Measurements from ENCODE around the gene AXIN1.
"Not testable (repeated sequence)": the region's sequence is repeated elsewhere in the genome, so short reads cannot be mapped to it uniquely, and the experiment has no call there.

AXIN1 gene

DNA sequence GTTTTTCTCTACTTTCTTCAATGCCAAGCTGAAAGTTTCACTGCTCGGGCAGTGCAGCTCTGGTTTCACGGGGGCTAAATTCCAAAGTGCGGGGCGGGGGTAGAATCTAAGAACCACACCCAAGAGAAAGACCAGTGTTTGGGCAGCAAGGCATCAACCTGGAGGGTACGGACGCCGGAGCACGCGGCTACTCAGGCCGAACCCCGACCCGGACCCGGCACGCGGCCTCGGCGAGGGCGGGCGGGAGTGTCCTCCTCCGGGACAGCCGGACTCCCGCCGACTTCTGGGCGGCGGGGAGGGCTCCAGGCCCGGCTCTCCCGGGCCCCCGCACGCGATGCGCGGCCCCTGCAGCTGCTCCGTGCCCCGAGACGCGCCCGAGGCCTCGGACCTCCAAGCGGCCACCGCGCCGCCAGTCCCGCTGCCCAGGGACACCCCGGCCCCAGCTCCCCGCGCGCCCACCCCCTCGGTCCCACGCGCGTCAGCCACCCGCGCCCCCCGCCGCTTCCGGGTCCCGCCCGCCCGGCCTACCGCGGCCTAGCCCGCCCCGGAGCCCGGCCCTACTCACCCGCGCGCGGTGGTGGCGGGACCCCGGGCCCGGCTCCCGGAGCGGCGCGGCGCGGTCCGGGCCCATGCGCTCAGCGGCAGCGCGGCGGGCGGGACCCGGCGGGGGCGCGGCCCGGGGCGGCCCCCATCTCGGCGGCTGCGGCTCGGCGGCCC, 561 bp downstream of the AXIN1 start:
- DNase-seq: no peak

DNA sequence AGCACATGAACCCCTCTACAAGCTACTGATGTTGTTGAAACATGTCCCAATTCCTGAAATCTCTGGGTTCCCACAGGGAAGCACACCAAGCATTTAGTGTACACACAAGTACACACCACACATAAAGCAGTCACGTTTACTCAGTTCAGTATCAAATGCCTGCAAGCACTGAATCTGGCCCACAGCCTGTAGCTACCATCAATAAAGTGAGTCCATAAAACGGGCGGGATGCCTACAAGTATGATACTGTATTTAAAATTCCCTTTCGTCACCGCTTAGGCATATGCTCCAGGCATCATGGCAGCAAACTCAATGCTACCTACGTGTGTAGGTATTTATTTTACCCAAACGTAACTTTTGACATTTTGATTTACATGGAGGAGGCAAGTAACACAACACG, 2.3 kb downstream of the AXIN1 start:
- DNase-seq: no peak

DNA sequence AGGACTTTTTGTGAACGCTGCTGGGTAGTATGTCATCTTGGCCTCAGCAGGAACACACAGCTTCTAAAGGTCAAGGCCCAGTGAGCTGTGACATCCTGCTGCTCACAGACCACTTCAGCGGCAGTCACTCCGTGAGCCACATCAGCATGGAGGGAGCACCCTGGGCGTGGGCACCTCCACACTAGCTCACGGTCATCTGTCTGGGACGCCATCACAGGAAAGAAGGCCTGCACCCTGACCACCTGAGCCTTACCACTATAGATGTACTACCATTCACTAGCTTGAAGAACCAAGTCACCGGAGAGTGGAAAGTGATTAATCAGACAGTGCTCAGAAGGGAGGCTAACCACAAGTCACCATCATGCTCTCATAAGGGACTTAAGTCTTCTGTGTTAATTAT, 3.3 kb downstream of the AXIN1 start:
- DNase-seq: no peak

DNA sequence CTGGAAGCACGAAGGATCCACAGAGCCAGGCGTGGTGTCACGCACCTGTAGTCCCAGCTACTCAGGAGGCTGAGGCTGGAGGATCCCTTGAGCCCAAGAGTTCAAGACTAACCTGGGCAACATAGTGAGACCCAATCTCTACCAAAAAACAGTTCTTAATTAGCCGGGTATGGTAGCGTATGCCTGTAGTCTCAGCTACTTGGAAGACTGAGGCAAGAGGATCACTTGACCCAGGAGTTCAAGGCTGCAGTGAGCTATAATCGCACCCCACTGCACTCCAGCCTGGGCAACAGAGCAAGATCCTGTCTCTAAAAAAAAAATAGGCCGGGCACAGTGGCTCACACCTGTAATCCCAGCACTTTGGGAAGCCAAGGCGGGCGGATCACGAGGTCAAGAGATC, 4.0 kb downstream of the AXIN1 start:
- not testable (repeated sequence) for DNase-seq

DNA sequence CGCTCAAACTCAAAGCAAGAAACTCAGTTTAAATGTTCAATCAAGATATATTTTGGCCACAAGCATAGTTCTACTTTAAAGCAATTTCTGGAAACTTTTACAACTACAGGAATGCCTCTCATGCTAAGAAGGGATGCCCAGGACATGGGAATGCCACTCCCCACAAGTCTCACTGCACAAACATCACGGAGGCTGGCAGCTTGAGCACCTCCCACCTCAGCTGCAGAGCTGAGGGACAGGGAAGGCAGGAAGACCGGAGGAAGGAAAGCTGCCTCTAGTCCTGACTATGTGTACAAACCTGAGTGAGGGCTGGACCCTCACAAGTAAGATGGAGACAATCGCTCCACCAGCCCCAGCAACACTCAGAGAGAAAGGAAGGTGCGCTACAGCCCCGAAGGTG, 5.3 kb downstream of the AXIN1 start:
- DNase-seq: no peak

DNA sequence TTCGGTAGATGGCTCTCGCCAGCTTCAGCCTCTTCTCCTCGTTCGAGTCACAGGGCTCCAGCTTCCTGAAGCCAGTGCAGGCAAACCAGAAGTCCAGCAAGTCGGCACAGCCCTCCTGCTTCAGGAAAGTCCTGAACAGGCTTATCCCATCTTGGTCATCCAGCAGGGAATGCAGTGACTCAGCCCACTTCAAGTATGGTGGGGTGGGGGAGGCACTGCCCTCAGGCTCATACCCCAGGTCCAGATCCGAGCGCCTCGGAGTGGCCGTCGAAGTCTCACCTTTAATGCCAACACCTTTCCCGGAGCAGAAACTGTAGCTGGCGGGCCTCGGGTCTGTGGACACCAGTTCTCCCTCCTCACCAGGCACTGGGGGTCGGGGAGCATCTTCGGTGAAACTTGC, 5.9 kb downstream of the AXIN1 start:
- DNase-seq: no peak

DNA sequence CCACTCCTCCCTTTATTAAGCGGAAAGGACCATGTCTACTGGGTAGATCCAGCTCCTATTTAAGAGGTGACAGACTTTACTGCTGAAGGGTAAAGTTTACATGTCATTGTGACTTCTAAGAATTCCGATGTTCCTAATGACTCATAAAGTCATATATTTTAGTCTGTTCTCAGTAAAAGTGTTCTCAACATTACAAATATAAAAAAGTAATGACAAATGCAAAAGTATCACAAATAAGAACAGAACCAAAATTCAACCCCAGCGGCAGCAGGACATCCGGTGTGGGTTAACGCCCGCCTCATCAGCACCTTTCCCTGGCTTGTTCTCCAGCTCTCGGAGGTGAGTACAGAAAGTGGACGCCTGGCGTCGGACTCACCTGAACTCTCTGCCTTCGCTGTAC, 6.8 kb downstream of the AXIN1 start:
- no peak for DNase-seq

DNA sequence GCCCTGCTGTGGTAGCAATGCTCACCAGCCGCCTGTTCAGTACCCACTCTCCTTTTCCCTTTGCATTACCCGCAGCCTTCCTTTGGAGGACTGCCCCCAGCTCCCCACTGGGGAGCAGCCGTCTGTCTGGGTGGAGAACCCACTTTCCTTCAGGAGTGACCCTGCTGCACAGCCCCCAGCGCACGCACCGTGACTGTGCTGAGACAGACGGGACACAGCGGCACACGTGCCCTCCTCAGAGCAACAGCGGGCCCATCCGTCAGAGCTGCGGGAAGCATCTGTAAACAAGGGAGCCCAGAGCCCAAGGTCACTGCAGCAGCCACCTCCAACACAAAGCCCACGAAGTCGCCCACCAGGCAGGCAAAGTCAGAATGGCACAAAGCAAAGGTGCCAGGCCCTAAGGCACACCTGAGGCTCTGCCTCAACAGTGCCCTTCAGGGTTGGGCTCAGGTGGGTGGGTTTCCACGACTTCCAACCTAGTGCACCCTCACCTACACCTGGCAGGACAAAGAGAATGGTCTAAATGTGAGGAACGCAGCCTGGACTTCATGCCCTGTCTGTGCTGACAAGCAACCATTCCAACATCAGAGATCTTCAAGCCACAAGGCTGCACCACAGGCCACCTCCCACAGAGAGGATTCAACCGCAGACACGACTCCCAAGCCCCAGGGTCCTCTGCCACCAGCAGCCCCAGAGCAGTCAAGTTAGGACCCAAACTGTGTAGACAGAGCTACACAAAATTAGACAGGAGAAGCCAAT, 9.9 kb downstream of the AXIN1 start:
- DNase-seq: no peak

DNA sequence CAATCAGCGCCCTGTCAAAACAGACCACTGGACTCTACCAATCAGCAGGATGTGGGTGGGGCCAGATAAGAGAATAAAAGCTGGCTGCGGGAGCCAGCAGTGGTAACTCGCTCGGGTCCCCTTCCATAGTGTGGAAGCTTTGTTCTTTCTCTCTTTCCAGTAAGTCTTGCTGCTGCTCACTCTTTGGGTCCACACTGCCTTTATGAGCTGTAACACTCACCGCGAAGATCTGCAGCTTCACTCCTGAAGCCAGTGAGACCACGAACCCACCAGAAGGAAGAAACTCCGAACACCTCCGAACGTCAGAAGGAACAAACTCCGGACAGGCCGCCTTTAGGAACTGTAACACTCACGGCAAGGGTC, 10.6 kb downstream of the AXIN1 start:
- DNase-seq: not testable (repeated sequence)

DNA sequence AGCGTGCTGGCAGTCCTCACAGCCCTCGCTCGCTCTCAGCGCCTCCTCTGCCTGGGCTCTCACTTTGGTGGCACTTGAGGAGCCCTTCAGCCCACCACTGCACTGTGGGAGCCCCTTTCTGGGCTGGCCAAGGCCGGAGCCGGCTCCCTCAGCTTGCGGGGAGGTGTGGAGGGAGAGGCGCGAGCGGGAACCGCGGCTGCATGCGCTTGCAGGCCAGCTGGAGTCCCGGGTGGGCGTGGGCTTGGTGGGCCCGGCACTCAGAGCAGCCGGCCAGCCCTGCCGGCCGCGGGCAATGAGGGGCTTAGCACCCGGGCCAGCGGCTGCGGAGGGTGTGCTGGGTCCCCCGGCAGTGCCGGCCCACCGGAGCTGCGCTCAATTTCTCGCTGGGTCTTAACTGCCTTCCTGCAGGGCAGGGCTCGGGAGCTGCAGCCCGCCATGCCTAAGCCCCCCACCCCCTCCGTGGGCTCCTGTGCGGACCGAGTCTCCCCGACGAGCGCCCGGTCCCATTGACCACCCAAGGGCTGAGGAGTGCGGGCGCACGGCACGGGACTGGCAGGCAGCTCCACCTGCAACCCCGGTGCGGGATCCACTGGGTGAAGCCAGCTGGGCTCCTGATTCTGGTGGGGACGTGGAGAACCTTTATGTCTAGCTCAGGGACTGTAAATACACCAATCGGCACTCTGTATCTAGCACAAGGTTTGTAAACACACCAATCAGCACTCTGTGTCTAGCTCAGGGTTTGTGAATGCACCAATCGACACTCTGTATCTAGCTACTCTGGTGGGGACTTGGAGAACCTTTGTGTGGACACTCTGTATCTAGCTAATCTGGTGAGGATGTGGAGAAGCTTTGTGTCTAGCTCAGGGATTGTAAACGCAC, 11.2 kb downstream of the AXIN1 start:
- DNase-seq: not testable (repeated sequence)

DNA sequence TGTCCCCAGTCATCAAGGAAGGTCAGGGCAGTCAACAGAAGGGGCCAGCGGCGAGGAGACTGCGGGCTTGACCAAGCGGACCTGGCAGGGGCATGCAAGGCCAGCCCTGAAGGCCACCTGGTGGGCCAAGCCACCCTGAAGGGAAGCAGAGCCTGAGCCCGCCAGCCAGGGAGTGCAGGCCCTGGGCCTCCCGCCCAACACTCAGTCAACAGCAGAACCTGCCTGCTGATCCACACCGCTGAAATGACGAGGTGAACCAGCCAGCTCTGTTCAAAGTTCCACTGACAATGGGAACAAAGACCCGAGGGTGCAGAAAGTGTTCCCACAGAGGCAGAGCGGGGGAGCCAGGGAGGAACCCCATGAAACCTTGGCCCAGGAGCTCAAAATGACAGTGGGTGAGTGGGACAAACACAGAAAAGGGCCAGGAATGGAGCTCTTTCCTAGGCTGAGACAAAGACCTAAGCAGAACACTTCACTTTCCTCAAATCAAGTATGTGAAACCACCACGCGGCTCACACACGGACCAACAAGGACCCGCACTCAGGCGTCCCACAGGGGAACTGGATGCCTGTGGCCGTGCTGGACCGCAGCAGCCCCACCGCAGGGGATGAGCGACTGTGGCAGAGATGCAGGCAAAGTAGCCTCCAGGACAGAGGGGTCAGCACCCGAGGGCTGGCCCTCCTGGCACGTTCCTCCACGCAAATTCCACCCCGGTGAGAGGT, 12.0 kb downstream of the AXIN1 start:
- no peak for DNase-seq

DNA sequence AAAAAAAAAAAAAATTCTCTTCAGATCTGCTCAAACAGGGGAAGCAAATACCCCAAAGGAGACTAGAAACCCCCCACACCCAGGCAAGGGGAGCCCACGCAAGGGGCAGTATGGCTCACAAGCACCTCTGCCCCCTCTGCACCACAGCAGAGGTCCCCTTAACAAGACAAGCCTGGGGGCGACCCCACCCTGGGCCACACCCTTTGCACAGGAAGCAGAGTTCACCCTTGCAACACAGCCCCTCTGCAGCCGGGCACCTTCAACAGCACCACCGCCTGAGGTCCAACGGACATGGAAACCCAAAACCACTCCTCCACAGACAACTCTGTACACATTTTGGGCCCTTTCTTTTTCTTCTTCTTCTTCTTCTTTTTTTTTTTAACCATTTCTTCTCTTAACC, 12.8 kb downstream of the AXIN1 start:
- DNase-seq: no peak

DNA sequence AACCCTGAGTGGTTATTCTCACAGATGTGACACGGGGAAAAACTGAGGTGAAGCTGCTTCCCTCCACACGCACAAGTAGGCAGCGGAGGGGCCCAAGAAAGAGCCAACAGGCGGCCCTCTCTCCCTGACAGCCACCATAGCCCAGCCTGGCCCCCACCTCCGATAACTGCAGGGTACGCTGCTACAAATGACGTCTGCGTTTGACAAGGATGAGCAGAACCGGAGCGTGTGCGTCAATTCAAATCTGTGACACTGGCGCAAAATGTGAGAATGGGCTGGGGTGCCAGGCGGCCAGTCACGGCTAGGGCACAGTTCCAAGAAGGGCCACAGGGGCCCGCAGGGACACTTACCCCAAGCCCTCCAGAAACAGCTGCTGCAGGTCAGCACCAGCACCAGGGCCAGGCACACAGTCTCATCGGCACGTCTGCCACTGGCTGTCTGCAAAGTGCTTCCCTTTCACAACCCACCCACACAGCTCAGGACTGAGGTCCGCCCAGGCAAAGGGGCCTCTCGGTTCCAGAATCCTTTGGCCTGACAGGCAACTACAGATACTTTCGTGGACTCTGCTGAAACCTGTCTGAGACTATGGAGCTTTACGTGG, 14.4 kb downstream of the AXIN1 start:
- DNase-seq: no peak

DNA sequence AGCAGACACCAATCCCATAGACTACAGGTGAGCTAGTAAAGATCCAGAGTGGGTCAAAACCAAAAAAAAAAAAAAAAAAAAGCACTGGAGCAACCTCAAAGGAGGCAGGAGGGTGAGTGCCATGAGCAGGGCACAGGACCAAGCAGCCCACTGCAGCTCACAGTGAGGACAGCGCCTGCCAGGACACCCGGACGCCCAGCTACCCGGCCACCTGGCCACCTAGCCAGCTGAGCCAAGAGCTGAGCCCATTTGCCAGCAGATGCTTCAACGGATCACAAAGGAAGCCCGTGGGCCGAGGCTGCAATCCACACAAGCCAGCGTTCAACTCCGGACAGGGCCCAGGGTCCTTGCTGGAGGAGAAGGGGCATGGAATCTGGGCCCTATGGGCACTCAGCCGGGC, 15.1 kb downstream of the AXIN1 start:
- no peak for DNase-seq

DNA sequence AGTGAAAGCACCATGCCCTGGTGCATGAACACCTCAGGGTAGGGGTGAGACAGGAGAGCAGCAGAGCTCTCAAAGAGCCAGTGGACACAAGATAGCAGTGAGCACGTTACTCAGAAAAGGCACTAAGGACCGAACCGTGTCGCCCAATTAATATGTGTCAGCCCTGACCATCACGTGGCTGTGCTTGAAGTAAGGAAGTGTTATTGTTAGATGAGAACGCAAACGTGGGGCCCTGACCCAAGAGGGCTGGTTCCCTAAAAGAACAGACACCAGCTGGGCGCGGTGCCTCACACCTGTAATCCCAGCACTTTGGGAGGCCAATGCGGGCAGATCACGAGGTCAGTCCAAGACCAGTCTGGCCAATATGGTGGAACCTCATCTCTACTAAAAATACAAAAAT, 16.3 kb downstream of the AXIN1 start:
- DNase-seq: no peak

DNA sequence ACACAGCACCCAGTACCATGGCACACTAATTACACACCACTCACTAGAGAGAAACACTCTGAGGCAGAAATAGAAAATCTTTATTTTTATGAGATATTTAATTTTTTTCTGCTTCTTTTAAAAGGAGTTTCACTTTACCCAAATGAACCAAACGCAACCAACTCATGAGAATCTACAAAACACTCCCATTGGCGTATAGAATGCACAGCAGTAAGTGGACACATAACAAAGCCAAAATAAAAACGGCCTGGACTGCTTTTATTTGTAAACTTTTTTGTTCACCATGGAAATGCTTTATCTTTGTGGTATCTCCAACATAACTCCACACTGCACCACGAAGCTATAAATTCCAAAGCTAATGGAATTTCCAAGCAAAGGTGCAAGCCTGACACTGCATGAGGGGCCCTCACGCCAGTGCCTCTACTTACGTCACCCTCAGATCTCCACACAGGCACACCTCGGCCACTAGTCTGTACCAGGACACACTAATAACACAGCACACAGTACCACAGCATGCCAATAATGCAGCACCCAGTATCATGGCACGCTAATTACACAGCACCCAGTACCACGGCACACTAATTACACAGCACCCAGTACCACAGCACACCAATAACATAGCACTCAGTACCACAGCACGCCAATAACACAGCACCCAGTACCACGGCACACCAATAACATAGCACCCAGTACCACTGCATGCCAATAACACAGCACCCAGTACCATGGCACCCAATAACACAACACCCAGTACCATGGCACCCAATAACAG, 17.5 kb downstream of the AXIN1 start:
- not testable (repeated sequence) for DNase-seq

DNA sequence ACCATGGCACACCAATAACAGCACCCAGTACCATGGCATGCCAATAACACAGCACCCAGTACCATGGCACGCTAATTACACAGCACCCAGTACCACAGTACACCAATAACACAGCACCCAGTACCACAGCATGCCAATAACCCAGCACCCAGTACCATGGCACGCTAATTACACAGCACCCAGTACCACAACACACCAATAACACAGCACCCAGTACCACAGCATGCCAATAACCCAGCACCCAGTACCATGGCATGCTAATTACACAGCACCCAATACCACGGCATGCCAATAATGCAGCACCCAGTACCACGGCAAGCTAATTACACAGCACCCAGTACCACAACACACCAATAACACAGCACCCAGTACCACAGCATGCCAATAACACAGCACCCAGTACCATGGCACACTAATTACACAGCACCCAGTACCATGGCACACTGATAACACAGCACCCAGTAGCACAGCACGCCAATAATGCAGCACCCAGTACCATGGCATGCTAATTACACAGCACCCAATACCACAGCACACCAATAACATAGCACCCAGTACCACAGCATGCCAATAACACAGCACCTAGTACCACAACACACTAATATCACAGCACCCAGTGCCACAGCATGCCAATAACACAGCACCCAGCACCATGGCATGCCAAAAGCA, 18.2 kb downstream of the AXIN1 start:
- not testable (repeated sequence) for DNase-seq

DNA sequence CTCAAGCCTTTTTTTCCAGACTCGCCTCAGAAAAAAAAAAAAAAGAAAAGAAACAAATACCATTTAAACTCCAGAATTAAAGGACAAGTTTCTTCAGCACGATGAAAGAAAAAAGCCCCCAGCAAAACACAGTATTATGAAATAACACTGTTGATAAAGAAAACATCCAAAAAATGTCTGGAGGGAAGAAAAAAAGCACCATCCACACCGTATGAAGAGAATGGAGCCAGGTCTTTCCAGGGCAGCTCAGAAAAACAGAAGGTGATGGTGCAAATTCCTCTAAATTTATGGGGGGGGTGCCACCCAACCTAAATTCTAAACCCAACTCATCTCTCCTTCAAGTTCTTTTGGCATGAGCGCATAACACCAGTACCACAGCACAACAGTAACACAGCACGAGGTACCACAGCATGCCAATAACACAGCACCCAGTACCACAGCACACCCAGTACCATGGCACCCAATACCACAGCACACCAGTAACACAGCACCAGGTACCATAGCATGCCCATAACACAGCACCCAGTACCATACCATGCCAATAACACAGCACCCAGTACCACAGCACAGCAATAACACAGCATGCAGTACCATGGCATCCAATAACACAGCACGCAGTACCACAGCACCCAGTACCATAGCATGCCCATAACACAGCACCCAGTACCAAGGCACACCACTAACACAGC, 19.0 kb downstream of the AXIN1 start:
- no peak for DNase-seq

DNA sequence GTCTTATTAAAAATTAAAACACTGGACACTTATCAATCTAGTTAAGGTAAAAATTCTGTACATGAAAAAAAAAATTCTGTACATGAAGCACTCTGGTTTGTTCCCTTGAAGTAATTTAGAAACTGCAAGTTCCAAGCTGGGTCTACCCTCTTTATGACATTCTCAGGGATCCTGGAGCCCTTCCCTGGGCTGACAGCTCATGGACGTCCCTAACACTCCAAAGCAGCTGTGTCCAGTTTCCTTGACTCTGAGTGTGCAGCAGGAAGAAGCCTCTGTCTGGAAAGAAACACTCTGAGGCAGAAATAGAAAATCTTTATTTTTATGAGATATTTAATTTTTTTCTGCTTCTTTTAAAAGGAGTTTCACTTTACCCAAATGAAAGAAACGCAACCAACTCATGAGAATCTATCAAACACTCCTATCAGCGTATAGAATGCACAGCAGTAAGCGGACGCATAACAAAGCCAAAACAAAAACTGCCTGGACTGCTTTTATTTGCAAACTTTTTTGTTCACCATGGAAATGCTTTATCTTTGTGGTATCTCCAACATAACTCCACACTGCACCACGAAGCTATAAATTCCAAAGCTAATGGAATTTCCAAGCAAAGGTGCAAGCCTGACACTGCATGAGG, 21.2 kb downstream of the AXIN1 start:
- DNase-seq: not testable (repeated sequence)

DNA sequence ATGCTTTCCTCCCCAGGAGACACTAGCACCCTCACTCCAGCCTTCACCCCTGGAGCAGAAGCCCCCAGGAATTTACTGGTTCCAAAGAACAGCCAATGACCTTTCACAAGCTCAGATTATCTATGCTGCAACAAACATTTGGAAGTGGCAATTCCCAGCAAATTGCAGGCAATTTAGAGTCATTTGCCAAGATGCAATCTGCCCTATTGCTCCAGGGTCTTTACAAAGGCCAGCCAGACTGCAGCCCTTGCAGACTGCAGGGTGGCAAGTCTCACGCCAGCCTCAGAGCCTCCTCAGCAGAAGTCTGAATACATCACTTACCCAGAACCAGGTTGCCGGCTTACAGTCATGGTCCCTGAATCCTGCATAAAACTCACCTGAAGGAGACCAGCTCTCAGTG, 21.8 kb downstream of the AXIN1 start:
- no peak for DNase-seq
